AG08396 (cell line): ENCODE data around the gene USO1.
"Not testable (repeated sequence)": the region's sequence is repeated elsewhere in the genome, so short reads cannot be mapped to it uniquely, and the experiment has no call there.

Experiments
- DNase-seq: peaks from one replicate; pipeline ENCODE4 v3.0.0; 2012; ENCODE audit warnings: low spot score, mixed read lengths

Gene USO1

GRCh38 chr4:75724066-75724866 lies at the start of gene USO1:
Gene USO1 (plus strand): TSS chr4:75724577. CDS start chr4:75724820, 243 bp downstream.
- peak; percentile 96 for DNase-seq

- no peak for DNase-seq
Measured at GRCh38 chr4:75675004-75675531, 49.3 kb upstream of the USO1 start.

- no peak for DNase-seq
Measured at GRCh38 chr4:75678473-75678872, 45.9 kb upstream of the USO1 start.

- DNase-seq: no peak
Measured at GRCh38 chr4:75678965-75679364, 45.4 kb upstream of the USO1 start.

- DNase-seq: no peak
Measured at GRCh38 chr4:75679876-75680575, 44.4 kb upstream of the USO1 start.

- no peak for DNase-seq
Measured at GRCh38 chr4:75683482-75684155, 40.8 kb upstream of the USO1 start.

GRCh38 chr4:75685546-75686189 lies 38.7 kb upstream of the USO1 start:
- DNase-seq: no peak

- DNase-seq: no peak
Measured at GRCh38 chr4:75686346-75686745, 38.0 kb upstream of the USO1 start.

- DNase-seq: not testable (repeated sequence)
Measured at GRCh38 chr4:75687125-75687524, 37.3 kb upstream of the USO1 start.

- DNase-seq: not testable (repeated sequence)
Measured at GRCh38 chr4:75692066-75692465, 32.3 kb upstream of the USO1 start.

- DNase-seq: no peak
Measured at GRCh38 chr4:75696071-75696470, 28.3 kb upstream of the USO1 start.

- no peak for DNase-seq
Measured at GRCh38 chr4:75696581-75696980, 27.8 kb upstream of the USO1 start.

GRCh38 chr4:75698162-75698962 lies 26.0 kb upstream of the USO1 start:
- no peak for DNase-seq

- no peak for DNase-seq
Measured at GRCh38 chr4:75698963-75699228, 25.5 kb upstream of the USO1 start.

GRCh38 chr4:75699299-75699698 lies 25.1 kb upstream of the USO1 start:
- no peak for DNase-seq

GRCh38 chr4:75702919-75703411 lies 21.4 kb upstream of the USO1 start:
- DNase-seq: no peak

- no peak for DNase-seq
Measured at GRCh38 chr4:75705198-75705977, 19.0 kb upstream of the USO1 start.

- DNase-seq: no peak
Measured at GRCh38 chr4:75708218-75708691, 16.1 kb upstream of the USO1 start.

- DNase-seq: no peak
Measured at GRCh38 chr4:75710246-75710645, 14.1 kb upstream of the USO1 start.

- no peak for DNase-seq
Measured at GRCh38 chr4:75714011-75714410, 10.4 kb upstream of the USO1 start.
